Mesenchymal stem cell (in vitro differentiated cells and primary cell): ENCODE results near the gene PKD1L1.

Source experiments
- DNase-seq: peaks from one replicate; pipeline ENCODE4 v3.0.0-alpha.2; 2013
- H2AFZ ChIP-seq: one replicate; pipeline ENCODE4 v1.6.1; 2013; ENCODE audit warnings: low read depth, mild to moderate bottlenecking, control low read depth, inconsistent platforms, low read length, moderate library complexity
- H2AK5ac ChIP-seq: 2 replicates; pipeline ENCODE4 v1.6.1; 2013; ENCODE audit warnings: low read length, moderate library complexity, mild to moderate bottlenecking, inconsistent platforms; ENCODE audit not compliant: severe bottlenecking
- H2BK120ac ChIP-seq: one replicate; pipeline ENCODE4 v1.6.1; 2013; ENCODE audit warnings: low read depth, mild to moderate bottlenecking, inconsistent platforms, low read length, moderate library complexity
- H2BK12ac ChIP-seq, 2 experiments: one replicate each; pipeline ENCODE4 v1.6.1; 2013; ENCODE audit warnings: inconsistent platforms in 2 of 2, low read length in 2 of 2, mild to moderate bottlenecking in 2 of 2, moderate library complexity in 2 of 2, control low read depth in 1 of 2
- H2BK15ac ChIP-seq: one replicate; pipeline ENCODE4 v1.6.1; 2013; ENCODE audit warnings: mild to moderate bottlenecking, low read depth, inconsistent platforms; ENCODE audit not compliant: poor library complexity, severe bottlenecking
- H2BK5ac ChIP-seq: 2 replicates; pipeline ENCODE4 v1.6.1; 2013; ENCODE audit warnings: low read depth, mild to moderate bottlenecking, low read length, control low read depth, inconsistent platforms; ENCODE audit not compliant: poor library complexity, severe bottlenecking
- H3K14ac ChIP-seq, 2 experiments: one replicate each; pipeline ENCODE4 v1.6.1; 2013; ENCODE audit warnings: inconsistent platforms in 2 of 2, low read length in 2 of 2, control low read depth in 1 of 2, mild to moderate bottlenecking in 1 of 2, moderate library complexity in 1 of 2
- H3K18ac ChIP-seq, 2 experiments: one replicate each; pipeline ENCODE4 v1.6.1; 2013; ENCODE audit warnings: inconsistent platforms in 2 of 2, low read length in 2 of 2, control low read depth in 1 of 2, low read depth in 1 of 2, mild to moderate bottlenecking in 1 of 2
- H3K23ac ChIP-seq, 2 experiments: one replicate each; pipeline ENCODE4 v1.6.1; 2013; ENCODE audit warnings: inconsistent platforms in 2 of 2, low read length in 2 of 2, mild to moderate bottlenecking in 2 of 2, moderate library complexity in 2 of 2, control low read depth in 1 of 2
- H3K27ac ChIP-seq: 2 replicates; pipeline ENCODE4 v1.5.1; 2013; ENCODE audit warnings: mild to moderate bottlenecking, moderate library complexity, low read length, control low read depth, inconsistent platforms; ENCODE audit not compliant: poor library complexity, severe bottlenecking
- H3K27me3 ChIP-seq, 2 experiments: 2 replicates each; pipeline versions ENCODE4 v1.6.1 to v1.7.0; 2013; ENCODE audit warnings: low read length in 2 of 2, mild to moderate bottlenecking in 2 of 2, moderate library complexity in 2 of 2, control low read depth in 1 of 2, inconsistent platforms in 1 of 2; ENCODE audit not compliant: control insufficient read depth in 1 of 2, insufficient read depth in 1 of 2
- H3K36me3 ChIP-seq, 2 experiments: 2 replicates each; pipeline versions ENCODE4 v1.6.1 to v1.7.0; 2013; ENCODE audit warnings: low read length in 2 of 2, control low read depth in 1 of 2, inconsistent platforms in 1 of 2, low read depth in 1 of 2, mild to moderate bottlenecking in 1 of 2; ENCODE audit not compliant: insufficient read depth in 2 of 2, control insufficient read depth in 1 of 2
- H3K4ac ChIP-seq, 2 experiments: one replicate each; pipeline ENCODE4 v1.6.1; 2013; ENCODE audit warnings: inconsistent platforms in 2 of 2, low read length in 2 of 2, mild to moderate bottlenecking in 2 of 2, moderate library complexity in 2 of 2, control low read depth in 1 of 2, low read depth in 1 of 2
- H3K4me1 ChIP-seq: 2 replicates; pipeline ENCODE4 v1.6.1; 2013; ENCODE audit warnings: low read depth, low read length, control low read depth; ENCODE audit not compliant: control insufficient read depth, insufficient read depth
- H3K4me2 ChIP-seq: 2 replicates; pipeline ENCODE4 v1.6.1; 2013; ENCODE audit warnings: low read length, mild to moderate bottlenecking, inconsistent platforms; ENCODE audit not compliant: poor library complexity, severe bottlenecking
- H3K4me3 ChIP-seq, 2 experiments: 2 replicates each; pipeline versions ENCODE4 v1.5.1 to v1.7.0; 2013; ENCODE audit warnings: low read length in 2 of 2, mild to moderate bottlenecking in 2 of 2, control low read depth in 1 of 2, low read depth in 1 of 2; ENCODE audit not compliant: insufficient read depth in 1 of 2
- H3K79me1 ChIP-seq: replicated peaks from 2 replicates; pipeline ENCODE4 v1.6.1; 2013; ENCODE audit warnings: mild to moderate bottlenecking, control low read depth, low read length, inconsistent platforms; ENCODE audit not compliant: poor library complexity, severe bottlenecking
- H3K9ac ChIP-seq: 2 replicates; pipeline ENCODE4 v1.7.0; 2013; ENCODE audit warnings: mild to moderate bottlenecking, low read length, moderate library complexity
- H3K9me3 ChIP-seq: 2 replicates; pipeline ENCODE4 v1.7.0; 2013; ENCODE audit warnings: mild to moderate bottlenecking, low read length; ENCODE audit not compliant: control insufficient read depth
- H4K8ac ChIP-seq: one replicate; pipeline ENCODE4 v1.6.1; 2013; ENCODE audit warnings: inconsistent platforms, mild to moderate bottlenecking, low read length, moderate library complexity
- H4K91ac ChIP-seq: one replicate; pipeline ENCODE4 v1.6.1; 2013; ENCODE audit warnings: mild to moderate bottlenecking, low read length, inconsistent platforms
- WGBS: methylation state at CpG from one replicate; pipeline ENCODE4 v1.1.7; 2013; ENCODE audit warnings: mixed read lengths; 5-methylcytosine and 5-hydroxymethylcytosine counted together

PKD1L1 gene

DNA sequence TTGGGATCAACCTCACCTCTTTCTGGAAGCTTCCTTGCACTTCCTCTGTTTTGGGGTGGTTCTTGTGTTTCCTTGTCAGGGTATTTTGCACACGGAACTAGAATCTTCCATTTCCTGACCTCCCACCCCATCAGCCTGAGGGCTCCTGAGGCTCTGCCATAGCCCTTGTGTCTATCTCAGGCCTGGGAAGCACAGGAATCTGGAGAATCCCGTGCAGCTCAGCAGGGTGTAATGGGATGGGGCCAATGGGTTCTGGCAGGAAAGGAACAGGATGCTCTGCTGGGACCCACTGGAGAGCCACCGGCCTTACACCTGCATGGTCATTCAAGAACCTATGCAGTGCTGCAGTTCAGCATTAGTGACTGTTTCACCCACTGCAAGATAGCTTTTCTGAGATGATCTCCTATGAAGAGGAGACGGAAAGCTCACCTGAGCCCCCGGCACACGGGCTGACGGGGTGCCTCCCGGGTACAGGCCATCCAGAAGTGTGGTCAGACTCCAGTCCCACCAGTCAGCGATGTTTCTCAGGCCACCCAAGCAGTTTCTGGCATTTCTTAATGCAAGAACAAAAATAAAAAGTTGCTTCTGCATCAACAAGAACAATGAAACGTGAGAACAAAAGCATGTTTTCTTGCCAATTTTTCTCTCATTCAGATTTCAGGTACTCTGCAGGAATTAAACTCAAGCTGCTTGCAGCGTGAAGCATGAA, 133.2 kb downstream of the PKD1L1 start:
- H3K18ac ChIP-seq, result peak overlapping the region in 1 of 2 experiments; percentile 59
- H3K4me3 ChIP-seq, result no peak overlapping the region
- no peak overlapping the region for H2BK15ac ChIP-seq
- H3K23ac ChIP-seq, result no peak overlapping the region
- no peaks in the 10 kb centered on the region for H3K9me3 ChIP-seq
- peak overlapping the region; percentile 33 for H2AK5ac ChIP-seq
- H3K14ac ChIP-seq, result no peak overlapping the region
- H3K4ac ChIP-seq, result peak overlapping the region in 1 of 2 experiments; percentile 28
- H3K36me3 ChIP-seq, result peaks cover 0 to 5% of the 10 kb centered on the region in 2 experiments
- WGBS, result 82% methylated on average over 10 of the region's 11 CpGs
- no peak overlapping the region for H3K4me2 ChIP-seq
- no peak overlapping the region for H2BK120ac ChIP-seq
- DNase-seq, result no peak
- no peak overlapping the region for H3K9ac ChIP-seq
- no peaks in the 10 kb centered on the region for H3K79me1 ChIP-seq
- peaks cover 0 to 12% of the 10 kb centered on the region in 2 experiments for H3K27me3 ChIP-seq
- H2BK5ac ChIP-seq, result no peak overlapping the region
- no peak overlapping the region for H2AFZ ChIP-seq
- H3K4me1 ChIP-seq, result peaks cover 10% of the 10 kb centered on the region
- H2BK12ac ChIP-seq, result peak overlapping the region; percentile 15 to 84
- H4K91ac ChIP-seq, result no peak overlapping the region
- no peak overlapping the region for H3K27ac ChIP-seq
- peak overlapping the region; percentile 27 for H4K8ac ChIP-seq

DNA sequence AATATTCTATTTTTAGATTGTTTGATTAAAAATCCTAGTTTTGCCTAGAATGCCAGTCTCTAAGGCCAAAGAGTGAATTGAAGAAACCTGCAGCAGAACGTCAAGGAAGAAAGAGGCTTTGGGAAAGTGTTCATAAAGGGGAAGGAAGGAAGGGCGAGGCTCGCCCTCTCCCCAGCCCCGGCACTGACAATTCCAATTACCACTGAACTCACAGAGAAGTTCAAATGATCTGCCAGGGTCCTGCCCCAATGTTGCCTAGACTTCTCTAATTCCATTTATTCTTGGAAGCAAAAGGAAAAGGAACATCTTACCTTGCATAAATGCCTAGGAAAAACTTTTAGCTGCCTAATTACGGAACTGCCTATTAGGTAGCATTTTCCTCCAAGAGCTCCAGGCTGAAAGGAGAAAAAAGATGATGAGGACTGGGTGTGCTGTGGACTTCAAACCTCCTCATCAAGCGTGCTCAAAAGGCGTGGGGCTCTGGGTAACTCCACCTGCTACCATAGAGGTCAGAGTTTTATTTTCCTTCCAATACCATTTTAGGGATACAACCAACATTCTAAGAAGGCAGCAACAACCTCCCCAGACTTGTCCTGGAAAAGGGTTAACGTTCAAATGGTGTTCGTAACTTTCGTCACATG, 134.5 kb downstream of the PKD1L1 start:
- no peak for DNase-seq
- H2BK15ac ChIP-seq, result no peak overlapping the region
- peak overlapping the region in 1 of 2 experiments; percentile 49 for H3K18ac ChIP-seq
- no peak overlapping the region for H2AFZ ChIP-seq
- 97% methylated on average over 6 of the region's 10 CpGs for WGBS
- no peak overlapping the region for H4K91ac ChIP-seq
- H3K9ac ChIP-seq, result no peak overlapping the region
- H3K27ac ChIP-seq, result no peak overlapping the region
- no peak overlapping the region for H3K4me3 ChIP-seq
- H3K14ac ChIP-seq, result no peak overlapping the region
- H3K79me1 ChIP-seq, result no peaks in the 10 kb centered on the region
- no peak overlapping the region for H3K4me2 ChIP-seq
- peaks cover 10% of the 10 kb centered on the region for H3K4me1 ChIP-seq
- H2BK5ac ChIP-seq, result no peak overlapping the region
- H3K27me3 ChIP-seq, result peaks cover 0 to 12% of the 10 kb centered on the region in 2 experiments
- no peak overlapping the region for H2BK12ac ChIP-seq
- no peaks in the 10 kb centered on the region for H3K9me3 ChIP-seq
- no peak overlapping the region for H4K8ac ChIP-seq
- no peak overlapping the region for H3K4ac ChIP-seq
- peaks cover 0 to 5% of the 10 kb centered on the region in 2 experiments for H3K36me3 ChIP-seq
- no peak overlapping the region for H3K23ac ChIP-seq
- H2AK5ac ChIP-seq, result no peak overlapping the region
- no peak overlapping the region for H2BK120ac ChIP-seq

DNA sequence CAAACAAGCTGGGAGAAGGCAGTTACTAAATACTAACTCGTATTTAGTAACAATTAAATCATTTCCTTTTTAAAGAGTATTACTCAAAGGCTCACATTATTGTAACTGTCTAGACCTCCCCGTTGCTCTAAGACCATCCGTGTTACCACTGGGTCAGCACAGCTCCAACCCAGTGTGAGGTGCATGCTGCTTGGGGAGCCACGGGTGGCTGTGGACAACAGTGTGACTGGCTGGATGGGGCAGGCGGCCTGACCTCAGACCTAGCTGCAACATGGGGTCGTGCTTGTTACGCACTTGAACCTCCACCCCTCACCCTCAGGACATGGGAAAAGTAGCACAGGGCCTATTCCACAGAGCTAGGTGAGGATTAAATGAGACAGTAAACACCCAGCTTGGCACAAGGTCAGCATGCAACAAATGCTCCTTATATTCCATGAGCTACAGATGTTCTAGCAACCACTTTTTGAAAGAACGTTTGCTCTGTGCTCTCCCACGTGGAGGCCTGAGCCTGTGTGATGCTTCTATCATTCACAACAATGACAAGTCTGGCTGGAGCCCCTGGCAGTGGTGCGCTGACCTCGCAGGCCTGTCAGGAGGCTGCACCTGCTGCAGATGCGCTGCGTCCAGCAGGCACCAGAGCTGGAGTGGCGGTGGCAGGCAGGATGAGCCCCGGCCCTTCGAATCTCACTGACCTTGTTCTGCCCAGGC, 135.7 kb downstream of the PKD1L1 start:
- Histone ChIP-seq H3K36me3 (peaks cover 0 to 5% of the 10 kb centered on the region in 2 experiments), H3K9ac (no peak overlapping the region), H3K4me1 (peaks cover 10% of the 10 kb centered on the region), H3K27ac (no peak overlapping the region), H3K9me3 (no peaks in the 10 kb centered on the region), H3K4me3 (no peak overlapping the region), H2BK5ac (no peak overlapping the region), H2BK120ac (no peak overlapping the region), H4K91ac (peak overlapping the region; percentile 60), H3K79me1 (no peaks in the 10 kb centered on the region), H3K4ac (no peak overlapping the region), H2AK5ac (no peak overlapping the region), H4K8ac (no peak overlapping the region), H3K27me3 (peaks cover 0 to 16% of the 10 kb centered on the region in 2 experiments), H3K14ac (no peak overlapping the region), H3K4me2 (no peak overlapping the region), H2BK12ac (peak overlapping the region in 1 of 2 experiments; percentile 79), H2BK15ac (no peak overlapping the region), H3K18ac (peak overlapping the region; percentile 4 to 51), H3K23ac (no peak overlapping the region), H2AFZ (no peak overlapping the region)
- no peak for DNase-seq
- WGBS, result 94% methylated on average over 16 of the region's 16 CpGs
